Parathyroid adenoma (tissue), 2 donors: ENCODE data around the gene CDK12.
"Not testable (repeated sequence)": the region's sequence is repeated elsewhere in the genome, so short reads cannot be mapped to it uniquely, and the experiment has no call there.

ENCODE experiments used
- H2AFZ ChIP-seq: fragments of 300-600 bp; sonication (generic); one replicate; pipeline ENCODE4 v1.7.0; 2017; ENCODE audit warnings: antibody characterized with exemption, mild to moderate bottlenecking
- H3K27ac ChIP-seq: fragments of 300-600 bp; sonication (generic); one replicate; pipeline ENCODE4 v1.7.0; 2017
- H3K27me3 ChIP-seq: fragments of 300-600 bp; sonication (generic); one replicate; pipeline ENCODE4 v1.7.0; 2017; ENCODE audit warnings: low read length; ENCODE audit not compliant: control insufficient read depth, insufficient read depth
- H3K36me3 ChIP-seq: fragments of 300-600 bp; sonication (generic); one replicate; pipeline ENCODE4 v1.7.0; 2017; ENCODE audit warnings: low read length; ENCODE audit not compliant: control insufficient read depth, insufficient read depth
- H3K4me1 ChIP-seq: fragments of 300-600 bp; sonication (generic); one replicate; pipeline ENCODE4 v1.7.0; 2017; ENCODE audit warnings: control low read depth
- H3K4me2 ChIP-seq: fragments of 300-600 bp; sonication (generic); one replicate; pipeline ENCODE4 v1.7.0; 2017; ENCODE audit warnings: low read length
- H3K4me3 ChIP-seq: fragments of 300-600 bp; sonication (generic); one replicate; pipeline ENCODE4 v1.7.0; 2017; ENCODE audit warnings: low read depth, low read length
- H3K79me2 ChIP-seq: fragments of 300-600 bp; sonication (generic); one replicate; pipeline ENCODE4 v1.7.0; 2017; ENCODE audit warnings: control low read depth
- H3K9ac ChIP-seq: fragments of 300-600 bp; sonication (generic); one replicate; pipeline ENCODE4 v1.7.0; 2017; ENCODE audit warnings: mild to moderate bottlenecking
- H3K9me3 ChIP-seq: fragments of 300-600 bp; sonication (generic); one replicate; pipeline ENCODE4 v1.7.0; 2017; ENCODE audit warnings: low read length; ENCODE audit not compliant: control insufficient read depth
- TF ChIP-seq, protein P1 (sequence below): fragments of 300-600 bp; sonication (generic); IDR thresholded peaks from one replicate; pipeline ENCODE4 v1.7.0; 2017; ENCODE audit warnings: antibody characterized with exemption, mild to moderate bottlenecking
- donor health status: primary hyperparathyroidism.

Gene CDK12

DNA sequence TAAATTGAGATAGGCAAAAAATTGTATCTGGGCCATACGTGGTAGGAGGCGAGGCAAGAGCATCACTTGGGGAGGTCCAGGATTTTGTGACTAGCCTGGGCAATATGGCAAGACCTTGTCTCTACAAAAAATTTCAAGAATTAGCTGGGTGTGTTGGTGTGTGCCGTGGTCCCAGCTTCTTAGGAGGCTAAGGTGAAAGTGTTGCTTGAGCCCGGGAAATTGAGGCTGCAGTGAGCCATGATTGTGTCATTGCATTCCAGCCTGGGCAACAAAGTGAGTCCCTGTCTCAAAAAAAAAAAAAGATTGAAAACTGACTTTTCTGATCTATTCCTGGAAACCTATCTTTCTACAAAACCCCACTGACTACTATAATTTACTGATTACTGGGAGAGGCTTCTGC, 26.7 kb downstream of the CDK12 start:
- no peaks in the 10 kb centered on the region for H3K27me3 ChIP-seq
- H2AFZ ChIP-seq = no peak overlapping the region
- no peak overlapping the region for H3K27ac ChIP-seq
- H3K79me2 ChIP-seq = peaks cover 24% of the 10 kb centered on the region
- H3K9ac ChIP-seq = no peak overlapping the region
- no peaks in the 10 kb centered on the region for H3K36me3 ChIP-seq
- no peak overlapping the region for H3K4me2 ChIP-seq
- no peaks in the 10 kb centered on the region for H3K4me1 ChIP-seq
- TF ChIP-seq, protein P1, sequence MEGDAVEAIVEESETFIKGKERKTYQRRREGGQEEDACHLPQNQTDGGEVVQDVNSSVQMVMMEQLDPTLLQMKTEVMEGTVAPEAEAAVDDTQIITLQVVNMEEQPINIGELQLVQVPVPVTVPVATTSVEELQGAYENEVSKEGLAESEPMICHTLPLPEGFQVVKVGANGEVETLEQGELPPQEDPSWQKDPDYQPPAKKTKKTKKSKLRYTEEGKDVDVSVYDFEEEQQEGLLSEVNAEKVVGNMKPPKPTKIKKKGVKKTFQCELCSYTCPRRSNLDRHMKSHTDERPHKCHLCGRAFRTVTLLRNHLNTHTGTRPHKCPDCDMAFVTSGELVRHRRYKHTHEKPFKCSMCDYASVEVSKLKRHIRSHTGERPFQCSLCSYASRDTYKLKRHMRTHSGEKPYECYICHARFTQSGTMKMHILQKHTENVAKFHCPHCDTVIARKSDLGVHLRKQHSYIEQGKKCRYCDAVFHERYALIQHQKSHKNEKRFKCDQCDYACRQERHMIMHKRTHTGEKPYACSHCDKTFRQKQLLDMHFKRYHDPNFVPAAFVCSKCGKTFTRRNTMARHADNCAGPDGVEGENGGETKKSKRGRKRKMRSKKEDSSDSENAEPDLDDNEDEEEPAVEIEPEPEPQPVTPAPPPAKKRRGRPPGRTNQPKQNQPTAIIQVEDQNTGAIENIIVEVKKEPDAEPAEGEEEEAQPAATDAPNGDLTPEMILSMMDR = no peak
- no peaks in the 10 kb centered on the region for H3K9me3 ChIP-seq
- H3K4me3 ChIP-seq = no peak overlapping the region

DNA sequence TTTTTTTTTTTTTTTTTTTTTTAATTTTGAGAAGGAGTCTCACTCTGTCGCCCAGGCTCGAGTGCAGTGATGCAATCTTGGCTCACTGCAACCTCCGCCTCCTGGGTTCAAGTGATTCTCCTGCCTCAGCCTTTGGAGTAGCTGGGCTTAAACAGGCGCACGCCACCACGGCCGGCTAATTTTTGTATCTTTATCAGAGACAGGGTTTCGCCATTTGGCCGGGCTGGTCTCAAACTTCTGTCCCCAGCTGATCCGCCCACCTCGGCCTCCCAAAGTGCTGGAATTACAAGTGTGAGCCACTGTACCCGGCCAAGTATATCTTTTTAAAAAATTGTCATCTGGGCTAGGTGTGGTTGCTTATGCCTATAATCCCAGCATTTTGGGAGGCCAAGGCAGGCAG, 35.6 kb downstream of the CDK12 start:
- H3K4me1 ChIP-seq, H3K27me3 ChIP-seq, H3K36me3 ChIP-seq, H3K4me2 ChIP-seq, H3K9ac ChIP-seq, H3K9me3 ChIP-seq, H3K27ac ChIP-seq, H3K4me3 ChIP-seq, H2AFZ ChIP-seq, H3K79me2 ChIP-seq: not testable (repeated sequence)

DNA sequence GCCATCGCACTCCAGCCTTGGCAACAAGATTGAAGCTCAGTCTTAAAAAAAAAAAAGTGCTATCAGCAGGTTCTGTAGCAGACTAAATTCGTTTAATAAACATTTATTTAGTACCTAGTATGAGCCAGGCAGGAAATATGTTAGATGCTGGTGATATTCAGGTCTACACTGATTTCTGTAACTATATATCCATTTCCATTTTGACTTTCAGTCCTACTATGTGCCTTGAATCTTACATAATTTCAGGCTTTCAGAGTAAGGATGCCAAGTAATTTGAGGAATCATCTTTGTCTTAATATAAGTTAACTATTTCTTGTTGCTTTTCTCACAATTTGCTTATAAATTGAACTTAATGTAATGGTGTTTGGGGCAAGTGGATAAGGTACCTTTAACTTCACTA, 46.2 kb downstream of the CDK12 start:
- H3K79me2 ChIP-seq = peaks cover 16% of the 10 kb centered on the region
- H3K36me3 ChIP-seq = no peaks in the 10 kb centered on the region
- no peaks in the 10 kb centered on the region for H3K9me3 ChIP-seq
- TF ChIP-seq, protein P1 = no peak
- no peak overlapping the region for H3K4me3 ChIP-seq
- H3K4me1 ChIP-seq = no peaks in the 10 kb centered on the region
- no peak overlapping the region for H2AFZ ChIP-seq
- no peaks in the 10 kb centered on the region for H3K27me3 ChIP-seq
- no peak overlapping the region for H3K4me2 ChIP-seq
- H3K27ac ChIP-seq = no peak overlapping the region
- no peak overlapping the region for H3K9ac ChIP-seq

GRCh38 chr17:39508987-39509386, 47.7 kb downstream of the CDK12 start:
- H3K36me3 ChIP-seq = no peaks in the 10 kb centered on the region
- TF ChIP-seq, protein P1 = no peak

GRCh38 chr17:39513309-39513708, 52.0 kb downstream of the CDK12 start:
- Histone ChIP-seq H3K4me1 (no peaks in the 10 kb centered on the region), H3K4me2 (no peak overlapping the region), H3K27ac (no peak overlapping the region), H3K4me3 (no peak overlapping the region), H3K9ac (no peak overlapping the region), H3K79me2 (no peaks in the 10 kb centered on the region), H3K9me3 (no peaks in the 10 kb centered on the region), H3K27me3 (no peaks in the 10 kb centered on the region), H2AFZ (no peak overlapping the region), H3K36me3 (no peaks in the 10 kb centered on the region)
- TF ChIP-seq, protein P1 = no peak

More at GRCh38 chr17:39508987-39509386, 47.7 kb downstream of the CDK12 start:
- Histone ChIP-seq H2AFZ (no peak overlapping the region), H3K4me2 (no peak overlapping the region), H3K27ac (no peak overlapping the region), H3K27me3 (no peaks in the 10 kb centered on the region), H3K4me1 (no peaks in the 10 kb centered on the region), H3K9ac (no peak overlapping the region), H3K79me2 (peaks cover 8% of the 10 kb centered on the region), H3K4me3 (no peak overlapping the region), H3K9me3 (no peaks in the 10 kb centered on the region)
